Astrocyte (in vitro differentiated cells and primary cell): ENCODE data around the gene CAPNS1.

Experiments
- EZH2 ChIP-seq: IDR thresholded peaks from 2 replicates; pipeline ENCODE4 v1.6.1; 2012; ENCODE audit warnings: mild to moderate bottlenecking, low read length, inconsistent platforms; ENCODE audit not compliant: insufficient read depth
- TF ChIP-seq, protein P1 (sequence below): IDR thresholded peaks from 2 replicates; pipeline ENCODE4 v1.5.1; 2011; ENCODE audit warnings: low read depth, mild to moderate bottlenecking, inconsistent platforms, low read length, moderate library complexity; ENCODE audit not compliant: insufficient read depth

- TF ChIP-seq, protein P1, sequence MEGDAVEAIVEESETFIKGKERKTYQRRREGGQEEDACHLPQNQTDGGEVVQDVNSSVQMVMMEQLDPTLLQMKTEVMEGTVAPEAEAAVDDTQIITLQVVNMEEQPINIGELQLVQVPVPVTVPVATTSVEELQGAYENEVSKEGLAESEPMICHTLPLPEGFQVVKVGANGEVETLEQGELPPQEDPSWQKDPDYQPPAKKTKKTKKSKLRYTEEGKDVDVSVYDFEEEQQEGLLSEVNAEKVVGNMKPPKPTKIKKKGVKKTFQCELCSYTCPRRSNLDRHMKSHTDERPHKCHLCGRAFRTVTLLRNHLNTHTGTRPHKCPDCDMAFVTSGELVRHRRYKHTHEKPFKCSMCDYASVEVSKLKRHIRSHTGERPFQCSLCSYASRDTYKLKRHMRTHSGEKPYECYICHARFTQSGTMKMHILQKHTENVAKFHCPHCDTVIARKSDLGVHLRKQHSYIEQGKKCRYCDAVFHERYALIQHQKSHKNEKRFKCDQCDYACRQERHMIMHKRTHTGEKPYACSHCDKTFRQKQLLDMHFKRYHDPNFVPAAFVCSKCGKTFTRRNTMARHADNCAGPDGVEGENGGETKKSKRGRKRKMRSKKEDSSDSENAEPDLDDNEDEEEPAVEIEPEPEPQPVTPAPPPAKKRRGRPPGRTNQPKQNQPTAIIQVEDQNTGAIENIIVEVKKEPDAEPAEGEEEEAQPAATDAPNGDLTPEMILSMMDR, result no peak
- no peak for TF ChIP-seq EZH2
Measured at GRCh38 chr19:36153126-36153525, 13.3 kb downstream of the CAPNS1 start.
